ENCODE data around the gene RAC3.

- TF ChIP-seq CTCF (IDR thresholded peaks at IDR 0.05; ENCODE audit: low read length) (no peak), EZH2 (IDR thresholded peaks at IDR 0.05; ENCODE audit: borderline replicate concordance, low read length) (no peak)
Measured at GRCh38 chr17:82083009-82083408, 51.5 kb downstream of the RAC3 start.

All from OCI-LY1 (cell line).